GM10266 (cell line): ENCODE results near the gene NDUFAF8.
A peak's percentile ranks its signal among the peaks of the same experiment; 100 is the strongest.

Experiments
- DNase-seq: peaks from one replicate; pipeline ENCODE4 v3.0.0; 2012; ENCODE audit errors: extremely low spot score
- CTCF ChIP-seq: IDR thresholded peaks from 2 replicates; pipeline ENCODE4 v1.5.1; 2012; ENCODE audit warnings: mild to moderate bottlenecking, low read depth; ENCODE audit not compliant: control insufficient read depth, insufficient read depth; ENCODE audit errors: missing control alignments

Gene NDUFAF8

GRCh38 chr17:81278831-81279230, 39.7 kb downstream of the NDUFAF8 start:
- no peak for TF ChIP-seq CTCF
- no peak for DNase-seq

- no peak for TF ChIP-seq CTCF
- DNase-seq: no peak
These were observed 40.5 kb downstream of the NDUFAF8 start for GRCh38 chr17:81279278-81280275.

- no peak for TF ChIP-seq CTCF
- no peak for DNase-seq
These were observed 41.5 kb downstream of the NDUFAF8 start for GRCh38 chr17:81280571-81280970.

- no peak for TF ChIP-seq CTCF
These were observed 43.0 kb downstream of the NDUFAF8 start for GRCh38 chr17:81282141-81282540.

GRCh38 chr17:81282876-81283275, 43.8 kb downstream of the NDUFAF8 start:
- no peak for DNase-seq
- no peak for TF ChIP-seq CTCF

More at GRCh38 chr17:81282141-81282540, 43.0 kb downstream of the NDUFAF8 start:
- DNase-seq: no peak

- DNase-seq: peak; percentile 79
- TF ChIP-seq CTCF: no peak
These were observed 46.2 kb downstream of the NDUFAF8 start for GRCh38 chr17:81285179-81285878.
